D721Med (cell line): ENCODE data around the gene PARM1.

ENCODE experiments used
- DNase-seq: peaks from one replicate; pipeline ENCODE4 v3.0.0; 2011; ENCODE audit warnings: low spot score; ENCODE audit not compliant: insufficient read length
- FAIRE-seq: peaks from 2 replicates; lab custom pipeline; 2011; peaks lifted over from hg19 to GRCh38; lab: Jason Lieb, UNC
- CTCF ChIP-seq: IDR thresholded peaks from 2 replicates; pipeline ENCODE4 v1.5.1; 2012; ENCODE audit warnings: mild to moderate bottlenecking, control low read depth; ENCODE audit not compliant: insufficient read depth; ENCODE audit errors: missing control alignments

PARM1 gene

GRCh38 chr4:75036046-75036830 is 103.3 kb downstream of the PARM1 start:
- DNase-seq (no peak), FAIRE-seq (no peak)
- no peak for TF ChIP-seq CTCF

GRCh38 chr4:75037252-75037651 is 104.3 kb downstream of the PARM1 start:
- DNase-seq = no peak
- FAIRE-seq = no peak
- no peak for TF ChIP-seq CTCF

- FAIRE-seq = no peak
- no peak for TF ChIP-seq CTCF
Measured at GRCh38 chr4:75038376-75038775, 105.5 kb downstream of the PARM1 start.

GRCh38 chr4:75040703-75041102 is 107.8 kb downstream of the PARM1 start:
- TF ChIP-seq CTCF = no peak
- FAIRE-seq = no peak

More at GRCh38 chr4:75038376-75038775, 105.5 kb downstream of the PARM1 start:
- DNase-seq = no peak

GRCh38 chr4:75042601-75043208 is 109.8 kb downstream of the PARM1 start:
- TF ChIP-seq CTCF = no peak
- no peak for DNase-seq
- no peak for FAIRE-seq

More at GRCh38 chr4:75040703-75041102, 107.8 kb downstream of the PARM1 start:
- no peak for DNase-seq

- FAIRE-seq = no peak
- DNase-seq = no peak
- TF ChIP-seq CTCF = no peak
Measured at GRCh38 chr4:75046226-75046625, 113.3 kb downstream of the PARM1 start.

- TF ChIP-seq CTCF = no peak
- DNase-seq = no peak
- no peak for FAIRE-seq
Measured at GRCh38 chr4:75046641-75047040, 113.7 kb downstream of the PARM1 start.
